ENCODE data around the gene FOXJ1. TPM values are rescaled to one million over a fixed set of nuclear protein-coding genes. Genes with fewer than 3 reads are reported as not detected.

FOXJ1 gene
- total and polyA plus RNA-seq, 4 experiments from 2014 or later, result 0.19 to 0.20 TPM; not detected in 2

- no peak overlapping the region for H3K4me3 Mint-ChIP-seq
- POLR2A ChIA-PET (ENCODE audit: partially characterized antibody), result interaction anchor here (1.0 to 2.5 kb wide), 3 partner anchors 9 to 104 kb away, joined by 4 to 6 read pairs (median 5); partner anchors contain the start of gene UBALD2
- no peaks in the 10 kb centered on the region for H3K4me1 ChIP-seq (ENCODE audit: insufficient read depth, low read length)
- H3K27me3 Mint-ChIP-seq, result no peaks in the 10 kb centered on the region
- peaks cover 59 to 62% of the 10 kb centered on the region in 2 donors for H3K36me3 Mint-ChIP-seq
- H3K27ac Mint-ChIP-seq, result peak overlapping the region in 1 of 7 donors; percentile 36
- H3K27me3 ChIP-seq (ENCODE audit: insufficient read depth, low read length), result no peaks in the 10 kb centered on the region
- peaks cover 21% of the 10 kb centered on the region for H3K36me3 ChIP-seq (ENCODE audit: insufficient read depth, low read length)
- peaks cover 0 to 4% (median 0%) of the 10 kb centered on the region in 4 donors for H3K4me1 Mint-ChIP-seq
- intact Hi-C loops (cut with micrococcal nuclease), result no loop called here
- H3K9me3 ChIP-seq (ENCODE audit: control insufficient read depth in 1 of 2, low read length in 2 of 2), result no peaks in the 10 kb centered on the region
- CTCF ChIA-PET (ENCODE audit: partially characterized antibody), result interaction anchor here (1.7 kb wide), 1 partner anchor 20 kb away, joined by 10 read pairs; no protein-coding TSS in a partner anchor
- DNase-seq, result no peak
- no peak overlapping the region for H3K4me3 ChIP-seq (ENCODE audit: low read length in 2 of 2)
- H3K9me3 Mint-ChIP-seq, result no peaks in the 10 kb centered on the region
- H3K27ac ChIP-seq (ENCODE audit: low read depth, low read length), result no peak overlapping the region
Measured at GRCh38 chr17:76160896-76161528, 20.0 kb upstream of the FOXJ1 start.

- intact Hi-C loops (cut with micrococcal nuclease), result no loop called here
- peak overlapping the region in 4 of 7 donors; percentile 27 to 69 (median 33) for H3K27ac Mint-ChIP-seq
- POLR2A ChIA-PET (ENCODE audit: partially characterized antibody), result interaction anchor here (0.6 to 3.4 kb wide), 6 partner anchors 7 to 21 kb away, joined by 3 to 14 read pairs (median 4); no protein-coding TSS in a partner anchor
Measured at GRCh38 chr17:76159157-76159556, 18.1 kb upstream of the FOXJ1 start.

GRCh38 chr17:76157759-76158158 is 16.7 kb upstream of the FOXJ1 start:
- no peaks in the 10 kb centered on the region for H3K27me3 ChIP-seq (ENCODE audit: insufficient read depth, low read length)
- no peaks in the 10 kb centered on the region for H3K9me3 ChIP-seq (ENCODE audit: control insufficient read depth in 1 of 2, low read length in 2 of 2)
- no peak overlapping the region for H3K4me3 ChIP-seq (ENCODE audit: low read length in 2 of 2)
- Mint-ChIP-seq H3K4me3 (no peak overlapping the region), H3K4me1 (peaks cover 8 to 19% (median 15%) of the 10 kb centered on the region in 4 donors), H3K27ac (peak overlapping the region in 4 of 7 donors; percentile 9 to 80 (median 56)), H3K27me3 (no peaks in the 10 kb centered on the region), H3K9me3 (peaks cover 0 to 2% (median 0%) of the 10 kb centered on the region in 8 donors), H3K36me3 (peaks cover 61 to 65% of the 10 kb centered on the region in 2 donors)
- intact Hi-C loops (cut with micrococcal nuclease), result no loop called here
- H3K36me3 ChIP-seq (ENCODE audit: insufficient read depth, low read length), result peaks cover 33% of the 10 kb centered on the region
- H3K4me1 ChIP-seq (ENCODE audit: insufficient read depth, low read length), result peaks cover 4% of the 10 kb centered on the region
- DNase-seq, result no peak
- no peak overlapping the region for H3K27ac ChIP-seq (ENCODE audit: low read depth, low read length)
- CTCF ChIA-PET (ENCODE audit: partially characterized antibody), result interaction anchor here (1.2 to 18.1 kb wide), 2 partner anchors 21 to 36 kb away, joined by 3 to 214 read pairs; no protein-coding TSS in a partner anchor
- POLR2A ChIA-PET (ENCODE audit: partially characterized antibody), result interaction anchor here (1.2 to 3.4 kb wide), 3 partner anchors 9 to 22 kb away, joined by 4 to 15 read pairs (median 14); no protein-coding TSS in a partner anchor

More at GRCh38 chr17:76159157-76159556, 18.1 kb upstream of the FOXJ1 start:
- Mint-ChIP-seq H3K27me3 (no peaks in the 10 kb centered on the region), H3K36me3 (peaks cover 60 to 67% of the 10 kb centered on the region in 2 donors), H3K9me3 (peaks cover 0 to 2% (median 0%) of the 10 kb centered on the region in 8 donors), H3K4me3 (no peak overlapping the region), H3K4me1 (peaks cover 2 to 6% (median 5%) of the 10 kb centered on the region in 4 donors)
- CTCF ChIA-PET (ENCODE audit: partially characterized antibody), result interaction anchor here (0.9 kb wide), 1 partner anchor 120 kb away, joined by 3 read pairs; no protein-coding TSS in a partner anchor
- no peak for DNase-seq
- H3K27ac ChIP-seq (ENCODE audit: low read depth, low read length), result no peak overlapping the region
- H3K9me3 ChIP-seq (ENCODE audit: control insufficient read depth in 1 of 2, low read length in 2 of 2), result no peaks in the 10 kb centered on the region
- no peaks in the 10 kb centered on the region for H3K4me1 ChIP-seq (ENCODE audit: insufficient read depth, low read length)
- no peak overlapping the region for H3K4me3 ChIP-seq (ENCODE audit: low read length in 2 of 2)
- H3K36me3 ChIP-seq (ENCODE audit: insufficient read depth, low read length), result peaks cover 27% of the 10 kb centered on the region
- H3K27me3 ChIP-seq (ENCODE audit: insufficient read depth, low read length), result no peaks in the 10 kb centered on the region

- peak overlapping the region in 2 of 7 donors; percentile 61 to 62 for H3K27ac Mint-ChIP-seq
- ChIA-PET POLR2A (ENCODE audit: partially characterized antibody) (interaction anchor here (3.0 to 8.1 kb wide), 2 partner anchors 11 to 22 kb away, joined by 15 to 91 read pairs; no protein-coding TSS in a partner anchor), CTCF (ENCODE audit: partially characterized antibody) (interaction anchor here (0.9 to 18.1 kb wide), 3 partner anchors 22 to 123 kb away, joined by 3 to 214 read pairs (median 4); no protein-coding TSS in a partner anchor)
- peaks cover 19 to 30% (median 26%) of the 10 kb centered on the region in 4 donors for H3K4me1 Mint-ChIP-seq
- H3K27me3 Mint-ChIP-seq, result no peaks in the 10 kb centered on the region
- H3K4me3 Mint-ChIP-seq, result no peak overlapping the region
- H3K27me3 ChIP-seq (ENCODE audit: insufficient read depth, low read length), result no peaks in the 10 kb centered on the region
- DNase-seq, result no peak
- intact Hi-C loops (cut with micrococcal nuclease), result no loop called here
- H3K36me3 Mint-ChIP-seq, result peaks cover 58 to 72% of the 10 kb centered on the region in 2 donors
- no peak overlapping the region for H3K4me3 ChIP-seq (ENCODE audit: low read length in 2 of 2)
- no peaks in the 10 kb centered on the region for H3K9me3 ChIP-seq (ENCODE audit: control insufficient read depth in 1 of 2, low read length in 2 of 2)
- H3K36me3 ChIP-seq (ENCODE audit: insufficient read depth, low read length), result peaks cover 33% of the 10 kb centered on the region
- H3K27ac ChIP-seq (ENCODE audit: low read depth, low read length), result no peak overlapping the region
- H3K4me1 ChIP-seq (ENCODE audit: insufficient read depth, low read length), result peaks cover 15% of the 10 kb centered on the region
- H3K9me3 Mint-ChIP-seq, result peaks cover 0 to 2% (median 0%) of the 10 kb centered on the region in 8 donors
Measured at GRCh38 chr17:76156662-76156991, 15.6 kb upstream of the FOXJ1 start.

- peaks cover 0 to 2% (median 0%) of the 10 kb centered on the region in 8 donors for H3K9me3 Mint-ChIP-seq
- intact Hi-C loops (cut with micrococcal nuclease), result no loop called here
- H3K27ac Mint-ChIP-seq, result peak overlapping the region in 3 of 7 donors; percentile 47 to 73 (median 57)
- no peaks in the 10 kb centered on the region for H3K27me3 ChIP-seq (ENCODE audit: insufficient read depth, low read length)
- no peak for DNase-seq
- peaks cover 57 to 72% of the 10 kb centered on the region in 2 donors for H3K36me3 Mint-ChIP-seq
- ChIA-PET POLR2A (ENCODE audit: partially characterized antibody) (interaction anchor here (0.9 to 8.1 kb wide), 3 partner anchors 10 to 76 kb away, joined by 3 to 91 read pairs (median 15); no protein-coding TSS in a partner anchor), CTCF (ENCODE audit: partially characterized antibody) (interaction anchor here (0.6 to 18.1 kb wide), 4 partner anchors 23 to 408 kb away, joined by 3 to 214 read pairs (median 4); no protein-coding TSS in a partner anchor)
- H3K9me3 ChIP-seq (ENCODE audit: control insufficient read depth in 1 of 2, low read length in 2 of 2), result no peaks in the 10 kb centered on the region
- H3K4me1 Mint-ChIP-seq, result peaks cover 23 to 35% (median 30%) of the 10 kb centered on the region in 4 donors
- H3K4me1 ChIP-seq (ENCODE audit: insufficient read depth, low read length), result peaks cover 20% of the 10 kb centered on the region
- H3K4me3 ChIP-seq (ENCODE audit: low read length in 2 of 2), result no peak overlapping the region
- peaks cover 33% of the 10 kb centered on the region for H3K36me3 ChIP-seq (ENCODE audit: insufficient read depth, low read length)
- no peak overlapping the region for H3K27ac ChIP-seq (ENCODE audit: low read depth, low read length)
- no peaks in the 10 kb centered on the region for H3K27me3 Mint-ChIP-seq
- H3K4me3 Mint-ChIP-seq, result no peak overlapping the region
Measured at GRCh38 chr17:76155988-76156661, 15.1 kb upstream of the FOXJ1 start.

- Mint-ChIP-seq H3K4me3 (no peak overlapping the region), H3K9me3 (peaks cover 0 to 2% (median 0%) of the 10 kb centered on the region in 8 donors), H3K36me3 (peaks cover 58 to 72% of the 10 kb centered on the region in 2 donors), H3K4me1 (peaks cover 26 to 44% (median 34%) of the 10 kb centered on the region in 4 donors), H3K27ac (peak overlapping the region in 5 of 7 donors; percentile 12 to 79 (median 47)), H3K27me3 (no peaks in the 10 kb centered on the region)
- no peak overlapping the region for H3K27ac ChIP-seq (ENCODE audit: low read depth, low read length)
- intact Hi-C loops (cut with micrococcal nuclease), result no loop called here
- no peaks in the 10 kb centered on the region for H3K9me3 ChIP-seq (ENCODE audit: control insufficient read depth in 1 of 2, low read length in 2 of 2)
- CTCF ChIA-PET (ENCODE audit: partially characterized antibody), result interaction anchor here (0.6 to 18.1 kb wide), 3 partner anchors 24 to 407 kb away, joined by 4 to 214 read pairs (median 4); no protein-coding TSS in a partner anchor
- H3K36me3 ChIP-seq (ENCODE audit: insufficient read depth, low read length), result peaks cover 33% of the 10 kb centered on the region
- H3K4me3 ChIP-seq (ENCODE audit: low read length in 2 of 2), result no peak overlapping the region
- H3K27me3 ChIP-seq (ENCODE audit: insufficient read depth, low read length), result no peaks in the 10 kb centered on the region
- DNase-seq, result no peak
- POLR2A ChIA-PET (ENCODE audit: partially characterized antibody), result interaction anchor here (0.9 to 8.1 kb wide), 3 partner anchors 9 to 75 kb away, joined by 3 to 91 read pairs (median 15); no protein-coding TSS in a partner anchor
- H3K4me1 ChIP-seq (ENCODE audit: insufficient read depth, low read length), result peaks cover 24% of the 10 kb centered on the region
Measured at GRCh38 chr17:76154936-76155845, 14.1 kb upstream of the FOXJ1 start.
